H1 (cell line): ENCODE measurements around the gene KCTD15. TPM values are rescaled to one million over a fixed set of nuclear protein-coding genes. Genes with fewer than 3 reads are reported as not detected.
A peak's percentile ranks its signal among the peaks of the same experiment; 100 is the strongest.

Source experiments
- BRCA1 ChIP-seq: IDR thresholded peaks from 2 replicates; pipeline ENCODE4 v1.6.1; 2012; ENCODE audit warnings: low read depth, low read length, improper control_type of control experiment
- CBX5 ChIP-seq: fragments of 300-800, 300-1000 bp; sonication (generic); IDR thresholded peaks from 2 replicates; pipeline ENCODE4 v1.7.1; 2016; ENCODE audit warnings: antibody characterized with exemption, low read length, low read depth
- CHD7 ChIP-seq: fragments of 300-600 bp; sonication (generic); IDR thresholded peaks from 2 replicates; pipeline ENCODE4 v1.7.1; 2012; ENCODE audit warnings: low read length, moderate library complexity, mild to moderate bottlenecking, inconsistent platforms; ENCODE audit not compliant: insufficient replicate concordance
- E2F6 ChIP-seq: IDR thresholded peaks from 2 replicates; pipeline ENCODE4 v1.6.1; 2012; ENCODE audit warnings: inconsistent platforms
- KDM5A ChIP-seq: fragments of 200-600 bp; IDR thresholded peaks from 2 replicates; pipeline ENCODE4 v1.7.1; 2012; ENCODE audit warnings: mild to moderate bottlenecking, low read length, inconsistent platforms, mixed read lengths
- NANOG ChIP-seq: IDR thresholded peaks from 2 replicates; pipeline ENCODE4 v1.6.1; 2011; ENCODE audit warnings: low read length, low read depth, mild to moderate bottlenecking, inconsistent platforms; ENCODE audit not compliant: insufficient read depth, poor library complexity, severe bottlenecking
- POLR2AphosphoS5 ChIP-seq: IDR thresholded peaks from 2 replicates; pipeline ENCODE4 v1.6.1; 2011; ENCODE audit warnings: low read depth, low read length
- SIN3A ChIP-seq, 2 experiments: IDR thresholded peaks in 1 of 2; conservative IDR thresholded peaks in 1 of 2; 2 replicates each; pipeline ENCODE4 v1.6.1; 2011 to 2012; ENCODE audit warnings: low read length in 2 of 2, improper control_type of control experiment in 1 of 2, low read depth in 1 of 2, mild to moderate bottlenecking in 1 of 2
- ZNF274 ChIP-seq: IDR thresholded peaks from 2 replicates; pipeline ENCODE4 v1.7.0; 2012; ENCODE audit warnings: low read length, borderline replicate concordance; ENCODE audit errors: extremely low read depth
- polyA plus RNA-seq, 7 experiments: library from polyadenylated mRNA; depleted of rRNA in 3 of 7; stranded (reverse) in 5 of 7; unstranded in 2 of 7; fragments of >200 nt in 5 of 7; fragments of 200-250 nt in 2 of 7; gene quantifications; 1 replicate in 5 of 7; 2 replicates in 1 of 7; 4 replicates in 1 of 7; pipeline versions ENCODE4 v1.2.1 to v1.2.3, GENCODE V29; 2011 to 2013; ENCODE audit warnings: missing spikeins in 2 of 7, mixed read lengths in 2 of 7
- total RNA-seq: library from RNA; stranded (reverse); fragmentation: NEBNext Ultra II Directional; extraction: Animal tissue kit (Norgen Biotek cat#: 25700); gene quantifications from 2 replicates; pipeline ENCODE4 v1.2.1, GENCODE V29; 2021

Gene KCTD15
- total and polyA plus RNA-seq, 2 of the 8 experiments (the other 6 are each of a cell fraction or from before 2014, with no cell fraction given), result 25.1 to 27.0 TPM

- TF ChIP-seq E2F6 (no peak), NANOG (no peak), CHD7 (no peak), SIN3A (conservative IDR thresholded peaks at IDR 0.05 in 1 of 2, IDR thresholded peaks at IDR 0.05 in 1 of 2; ENCODE audit: low read depth in 1 of 2, low read length in 2 of 2) (peak; percentile 83 to 93; a peak in 3 of 4 replicates), CBX5 (no peak), POLR2AphosphoS5 (no peak), ZNF274 (no peak), BRCA1 (no peak), KDM5A (no peak)
Measured at GRCh38 chr19:33767898-33768413, 28.7 kb upstream of the KCTD15 start (continued).
